ENCODE measurements around the gene ZBTB38. TPM values are rescaled to one million over a fixed set of nuclear protein-coding genes. Genes with fewer than 3 reads are reported as not detected.

Gene ZBTB38
- total RNA-seq, 2 experiments from 2014 or later: 8.4 to 12.4 TPM

- POLR2A ChIA-PET: interaction anchor here (0.6 to 0.9 kb wide), 2 partner anchors 24 to 119 kb away, joined by 3 read pairs; no protein-coding TSS in a partner anchor
- no peak overlapping the region for H2AFZ ChIP-seq (ENCODE audit: low read length)
- no peaks in the 10 kb centered on the region for H3K9me3 ChIP-seq (ENCODE audit: low read length)
- H4K20me1 ChIP-seq (ENCODE audit: insufficient read depth, low read length): no peaks in the 10 kb centered on the region
- BruUV-seq (replicated peaks): no TSS peak
- intact Hi-C loops (cut with micrococcal nuclease; ENCODE audit: unreplicated experiment): no loop called here
- H3K4me3 ChIP-seq (ENCODE audit: low read depth, low read length, poor library complexity, severe bottlenecking): no peak overlapping the region
- H3K79me2 ChIP-seq (ENCODE audit: insufficient read depth, low read depth, low read length): no peaks in the 10 kb centered on the region
- H3K4me2 ChIP-seq (ENCODE audit: low read length): no peak overlapping the region
- TF ChIP-seq CTCF (conservative IDR thresholded peaks at IDR 0.05; ENCODE audit: low read length): no peak
- no peak for TF ChIP-seq EZH2phosphoT487 (IDR thresholded peaks at IDR 0.05; ENCODE audit: borderline replicate concordance, low read depth, low read length)
- no peaks in the 10 kb centered on the region for H3K9me2 ChIP-seq (ENCODE audit: insufficient read depth, low read length)
- CTCF ChIA-PET (ENCODE audit: unreplicated experiment): no interaction called here
- DNase-seq (ENCODE audit: low spot score): no peak
- H3K27ac ChIP-seq (ENCODE audit: low read depth, low read length, poor library complexity, severe bottlenecking): no peak overlapping the region
- no peaks in the 10 kb centered on the region for H3K36me3 ChIP-seq (ENCODE audit: insufficient read depth, low read length)
- H3K4me1 ChIP-seq (ENCODE audit: insufficient read depth, low read length, poor library complexity, severe bottlenecking): peaks cover 17% of the 10 kb centered on the region
These were observed 46.6 kb downstream of the ZBTB38 start for GRCh38 chr3:141414800-141415462.

GRCh38 chr3:141415953-141416352 lies 47.6 kb downstream of the ZBTB38 start:
- POLR2A ChIA-PET: interaction anchor here (1.4 kb wide), 1 partner anchor 13 kb away, joined by 4 read pairs; no protein-coding TSS in a partner anchor
- no peak for DNase-seq (ENCODE audit: low spot score)
- Histone ChIP-seq H3K79me2 (ENCODE audit: insufficient read depth, low read depth, low read length) (no peaks in the 10 kb centered on the region), H3K36me3 (ENCODE audit: insufficient read depth, low read length) (no peaks in the 10 kb centered on the region), H3K27ac (ENCODE audit: low read depth, low read length, poor library complexity, severe bottlenecking) (no peak overlapping the region), H3K9me3 (ENCODE audit: low read length) (no peaks in the 10 kb centered on the region), H4K20me1 (ENCODE audit: insufficient read depth, low read length) (no peaks in the 10 kb centered on the region), H3K4me3 (ENCODE audit: low read depth, low read length, poor library complexity, severe bottlenecking) (no peak overlapping the region), H3K4me1 (ENCODE audit: insufficient read depth, low read length, poor library complexity, severe bottlenecking) (peaks cover 14% of the 10 kb centered on the region), H3K4me2 (ENCODE audit: low read length) (no peak overlapping the region), H3K9me2 (ENCODE audit: insufficient read depth, low read length) (no peaks in the 10 kb centered on the region), H2AFZ (ENCODE audit: low read length) (no peak overlapping the region)
- CTCF ChIA-PET (ENCODE audit: unreplicated experiment): no interaction called here
- intact Hi-C loops (cut with micrococcal nuclease; ENCODE audit: unreplicated experiment): no loop called here
- BruUV-seq (replicated peaks): no TSS peak
- TF ChIP-seq EZH2phosphoT487 (IDR thresholded peaks at IDR 0.05; ENCODE audit: borderline replicate concordance, low read depth, low read length) (no peak), CTCF (conservative IDR thresholded peaks at IDR 0.05; ENCODE audit: low read length) (no peak)

Other genes starting within 250 kb of the ZBTB38 start
- 1.9 and 3.6 TPM in 2 replicates for gene PXYLP1, start 136.7 kb upstream of the ZBTB38 start, total RNA-seq (2014; rRNA removed; shearing (Covaris generic))
- 4.2 and 6.3 TPM in 2 replicates for gene PXYLP1, start 136.7 kb upstream of the ZBTB38 start, total RNA-seq (2022)
- gene RASA2, start 118.5 kb downstream of the ZBTB38 start, total RNA-seq (2014; rRNA removed; shearing (Covaris generic)): 11.0 and 13.0 TPM in 2 replicates
- gene RASA2, start 118.5 kb downstream of the ZBTB38 start, total RNA-seq (2022): 21.7 and 27.8 TPM in 2 replicates

All from OCI-LY7 (cell line).